Activated T-helper 1 cell treated with anti-CD3 and anti-CD28 coated beads, Interleukin-12 subunit alpha, Interleukin-12 subunit beta, Interleukin-2, Interleukin-4 antibody, amounts not matched to agents 30 ng/mL and 10 ng/mL and 1 ng/mL, durations not matched to agents 14 hours and 24 hours and 36 hours (primary cell): ENCODE data around the gene EGFR. TPM values are rescaled to one million over a fixed set of nuclear protein-coding genes. Genes with fewer than 3 reads are reported as not detected.

Experiments used
- DNase-seq: peaks from one replicate; pipeline ENCODE4 v3.0.0; 2021; ENCODE audit warnings: low spot score
- H3K27ac Mint-ChIP-seq: one replicate; pipeline ENCODE4 v1.8.0; 2021; ENCODE audit warnings: mild to moderate bottlenecking, mixed read lengths
- H3K27me3 Mint-ChIP-seq: one replicate; pipeline ENCODE4 v1.8.0; 2022; ENCODE audit warnings: mild to moderate bottlenecking, moderate library complexity, mixed read lengths; ENCODE audit not compliant: insufficient read depth
- H3K36me3 Mint-ChIP-seq: one replicate; pipeline ENCODE4 v1.8.0; 2021; ENCODE audit warnings: low read depth, mixed read lengths
- H3K4me1 Mint-ChIP-seq: one replicate; pipeline ENCODE4 v1.8.0; 2021; ENCODE audit warnings: low read depth, mixed read lengths
- H3K4me3 Mint-ChIP-seq: one replicate; pipeline ENCODE4 v1.8.0; 2021; ENCODE audit warnings: mild to moderate bottlenecking, moderate library complexity, mixed read lengths
- H3K9me3 Mint-ChIP-seq: one replicate; pipeline ENCODE4 v1.8.0; 2021; ENCODE audit warnings: mixed read lengths
- intact Hi-C: fragments of 100-400 bp; cut with micrococcal nuclease; formaldehyde crosslinking; loops from one replicate; pipeline ENCODE4 v1.15.1; 2024
- total RNA-seq: library from RNA; stranded (reverse); gene quantifications from 2 replicates; pipeline ENCODE4 v1.2.3, GENCODE V29; 2022

Gene EGFR
- total RNA-seq, 1 donor from 2014 or later = 0.10 TPM

GRCh38 chr7:55063633-55064032 lies 44.8 kb downstream of the EGFR start:
- H3K27ac Mint-ChIP-seq = no peak overlapping the region
- no peak for DNase-seq
- intact Hi-C loops = no loop called here

GRCh38 chr7:55065079-55065478 lies 46.3 kb downstream of the EGFR start:
- Mint-ChIP-seq H3K9me3 (no peaks in the 10 kb centered on the region), H3K36me3 (no peaks in the 10 kb centered on the region), H3K27me3 (peaks cover 19% of the 10 kb centered on the region), H3K27ac (no peak overlapping the region), H3K4me1 (no peaks in the 10 kb centered on the region), H3K4me3 (no peak overlapping the region)
- DNase-seq = no peak
- intact Hi-C loops = no loop called here

More at GRCh38 chr7:55063633-55064032, 44.8 kb downstream of the EGFR start:
- Mint-ChIP-seq H3K4me3 (no peak overlapping the region), H3K27me3 (peaks cover 10% of the 10 kb centered on the region), H3K9me3 (no peaks in the 10 kb centered on the region), H3K36me3 (no peaks in the 10 kb centered on the region), H3K4me1 (no peaks in the 10 kb centered on the region)

- no peaks in the 10 kb centered on the region for H3K4me1 Mint-ChIP-seq
- H3K9me3 Mint-ChIP-seq = no peaks in the 10 kb centered on the region
- H3K4me3 Mint-ChIP-seq = no peak overlapping the region
- H3K36me3 Mint-ChIP-seq = no peaks in the 10 kb centered on the region
- H3K27me3 Mint-ChIP-seq = peaks cover 19% of the 10 kb centered on the region
- intact Hi-C loops = no loop called here
- no peak for DNase-seq
- no peak overlapping the region for H3K27ac Mint-ChIP-seq
Observed at GRCh38 chr7:55065511-55066229, 46.9 kb downstream of the EGFR start.

GRCh38 chr7:55066524-55066923 lies 47.7 kb downstream of the EGFR start:
- no peak overlapping the region for H3K27ac Mint-ChIP-seq
- no peaks in the 10 kb centered on the region for H3K4me1 Mint-ChIP-seq
- H3K36me3 Mint-ChIP-seq = no peaks in the 10 kb centered on the region
- H3K27me3 Mint-ChIP-seq = peaks cover 19% of the 10 kb centered on the region
- H3K9me3 Mint-ChIP-seq = no peaks in the 10 kb centered on the region
- intact Hi-C loops = no loop called here
- H3K4me3 Mint-ChIP-seq = no peak overlapping the region
- DNase-seq = no peak

GRCh38 chr7:55066938-55067337 lies 48.1 kb downstream of the EGFR start:
- Mint-ChIP-seq H3K27me3 (peaks cover 19% of the 10 kb centered on the region), H3K4me1 (no peaks in the 10 kb centered on the region), H3K4me3 (no peak overlapping the region), H3K9me3 (no peaks in the 10 kb centered on the region), H3K27ac (no peak overlapping the region), H3K36me3 (no peaks in the 10 kb centered on the region)
- no peak for DNase-seq
- intact Hi-C loops = no loop called here

- intact Hi-C loops = no loop called here
- Mint-ChIP-seq H3K4me3 (no peak overlapping the region), H3K27ac (no peak overlapping the region), H3K36me3 (no peaks in the 10 kb centered on the region), H3K27me3 (peaks cover 19% of the 10 kb centered on the region), H3K9me3 (no peaks in the 10 kb centered on the region), H3K4me1 (peaks cover under 1% of the 10 kb centered on the region)
- no peak for DNase-seq
Observed at GRCh38 chr7:55067748-55068147, 48.9 kb downstream of the EGFR start.

GRCh38 chr7:55069271-55069792 lies 50.5 kb downstream of the EGFR start:
- peaks cover 16% of the 10 kb centered on the region for H3K4me1 Mint-ChIP-seq
- no peak overlapping the region for H3K4me3 Mint-ChIP-seq
- intact Hi-C loops = no loop called here
- no peak for DNase-seq
- peaks cover 19% of the 10 kb centered on the region for H3K27me3 Mint-ChIP-seq
- H3K27ac Mint-ChIP-seq = no peak overlapping the region
- H3K36me3 Mint-ChIP-seq = no peaks in the 10 kb centered on the region
- no peaks in the 10 kb centered on the region for H3K9me3 Mint-ChIP-seq

- Mint-ChIP-seq H3K9me3 (no peaks in the 10 kb centered on the region), H3K27me3 (peaks cover 16% of the 10 kb centered on the region), H3K4me1 (peaks cover 17% of the 10 kb centered on the region), H3K27ac (no peak overlapping the region), H3K36me3 (no peaks in the 10 kb centered on the region), H3K4me3 (no peak overlapping the region)
- DNase-seq = no peak
- intact Hi-C loops = loop anchor here (5.0 kb wide), 1 partner anchor 313 kb away; the partner anchor contains the start of gene SEC61G
Observed at GRCh38 chr7:55070271-55070743, 51.5 kb downstream of the EGFR start.

GRCh38 chr7:55070854-55071253 lies 52.0 kb downstream of the EGFR start:
- peaks cover 17% of the 10 kb centered on the region for H3K4me1 Mint-ChIP-seq
- H3K9me3 Mint-ChIP-seq = no peaks in the 10 kb centered on the region
- intact Hi-C loops = loop anchor here (5.0 kb wide), 1 partner anchor 314 kb away; the partner anchor contains the start of gene SEC61G
- H3K27ac Mint-ChIP-seq = no peak overlapping the region
- peaks cover 16% of the 10 kb centered on the region for H3K27me3 Mint-ChIP-seq
- no peak for DNase-seq
- H3K36me3 Mint-ChIP-seq = no peaks in the 10 kb centered on the region
- no peak overlapping the region for H3K4me3 Mint-ChIP-seq

GRCh38 chr7:55071411-55072175 lies 52.8 kb downstream of the EGFR start:
- H3K4me3 Mint-ChIP-seq = no peak overlapping the region
- no peak overlapping the region for H3K27ac Mint-ChIP-seq
- H3K9me3 Mint-ChIP-seq = no peaks in the 10 kb centered on the region
- peaks cover 16% of the 10 kb centered on the region for H3K27me3 Mint-ChIP-seq
- DNase-seq = no peak
- H3K36me3 Mint-ChIP-seq = no peaks in the 10 kb centered on the region
- peaks cover 17% of the 10 kb centered on the region for H3K4me1 Mint-ChIP-seq
- intact Hi-C loops = loop anchor here (2.0 to 5.0 kb wide), 2 partner anchors 15 to 314 kb away; partner anchors contain the start of gene SEC61G

- H3K9me3 Mint-ChIP-seq = no peaks in the 10 kb centered on the region
- H3K36me3 Mint-ChIP-seq = no peaks in the 10 kb centered on the region
- no peak for DNase-seq
- H3K4me1 Mint-ChIP-seq = peaks cover 17% of the 10 kb centered on the region
- intact Hi-C loops = loop anchor here (2.0 to 5.0 kb wide), 2 partner anchors 15 to 315 kb away; partner anchors contain the start of gene SEC61G
- H3K4me3 Mint-ChIP-seq = no peak overlapping the region
- H3K27me3 Mint-ChIP-seq = peaks cover 11% of the 10 kb centered on the region
- H3K27ac Mint-ChIP-seq = no peak overlapping the region
Observed at GRCh38 chr7:55072251-55072650, 53.4 kb downstream of the EGFR start.

- no peak overlapping the region for H3K4me3 Mint-ChIP-seq
- intact Hi-C loops = loop anchor here (1.0 to 5.0 kb wide), 4 partner anchors 14 to 316 kb away; partner anchors contain the start of gene SEC61G
- no peaks in the 10 kb centered on the region for H3K9me3 Mint-ChIP-seq
Observed at GRCh38 chr7:55073051-55073511, 54.3 kb downstream of the EGFR start.

More at GRCh38 chr7:55073051-55073511, 54.3 kb downstream of the EGFR start:
- H3K27me3 Mint-ChIP-seq = peaks cover 16% of the 10 kb centered on the region
- H3K4me1 Mint-ChIP-seq = peaks cover 17% of the 10 kb centered on the region
- DNase-seq = no peak
- H3K27ac Mint-ChIP-seq = no peak overlapping the region
- H3K36me3 Mint-ChIP-seq = no peaks in the 10 kb centered on the region
